Measurements from ENCODE around the gene ALOX5. TPM values are rescaled to one million over a fixed set of nuclear protein-coding genes. Genes with fewer than 3 reads are reported as not detected.

ALOX5 gene
- total RNA-seq, 1 experiment from 2014 or later, result 3.4 TPM

DNA sequence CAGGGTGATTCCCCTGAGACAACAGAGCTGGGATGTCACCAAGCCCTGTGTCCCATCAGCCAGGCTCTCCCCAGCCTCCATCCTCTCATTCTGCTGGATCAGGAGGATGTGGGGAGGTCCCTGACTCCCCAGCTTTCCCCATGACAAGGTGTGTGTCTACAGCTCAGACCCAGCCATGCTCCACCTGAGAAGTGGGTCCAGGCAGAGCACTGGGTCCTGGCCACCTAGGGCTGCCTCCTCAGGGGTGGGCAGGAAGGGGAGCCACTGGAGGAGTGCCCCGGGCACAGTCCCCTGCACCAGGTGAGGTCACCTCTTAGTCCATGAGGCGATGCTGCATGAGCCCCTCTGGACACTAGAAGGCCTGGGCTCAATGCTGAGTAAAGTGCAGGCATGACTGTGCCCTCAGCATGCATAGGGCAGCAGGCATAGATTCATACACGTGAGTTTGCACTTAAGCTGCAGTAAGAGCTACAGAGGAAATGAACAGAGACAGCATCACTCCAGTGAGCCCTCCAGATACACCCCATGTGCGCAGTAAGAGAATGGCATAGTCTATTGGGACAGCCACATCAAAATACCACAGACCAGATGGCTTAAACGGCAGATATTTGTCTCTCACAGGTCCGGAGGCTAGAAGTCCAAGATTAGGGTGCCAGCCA, 48.3 kb downstream of the ALOX5 start:
- ATAC-seq, result no peak
- peaks cover 6% of the 10 kb centered on the region for H3K27me3 Mint-ChIP-seq (ENCODE audit: low read depth)

DNA sequence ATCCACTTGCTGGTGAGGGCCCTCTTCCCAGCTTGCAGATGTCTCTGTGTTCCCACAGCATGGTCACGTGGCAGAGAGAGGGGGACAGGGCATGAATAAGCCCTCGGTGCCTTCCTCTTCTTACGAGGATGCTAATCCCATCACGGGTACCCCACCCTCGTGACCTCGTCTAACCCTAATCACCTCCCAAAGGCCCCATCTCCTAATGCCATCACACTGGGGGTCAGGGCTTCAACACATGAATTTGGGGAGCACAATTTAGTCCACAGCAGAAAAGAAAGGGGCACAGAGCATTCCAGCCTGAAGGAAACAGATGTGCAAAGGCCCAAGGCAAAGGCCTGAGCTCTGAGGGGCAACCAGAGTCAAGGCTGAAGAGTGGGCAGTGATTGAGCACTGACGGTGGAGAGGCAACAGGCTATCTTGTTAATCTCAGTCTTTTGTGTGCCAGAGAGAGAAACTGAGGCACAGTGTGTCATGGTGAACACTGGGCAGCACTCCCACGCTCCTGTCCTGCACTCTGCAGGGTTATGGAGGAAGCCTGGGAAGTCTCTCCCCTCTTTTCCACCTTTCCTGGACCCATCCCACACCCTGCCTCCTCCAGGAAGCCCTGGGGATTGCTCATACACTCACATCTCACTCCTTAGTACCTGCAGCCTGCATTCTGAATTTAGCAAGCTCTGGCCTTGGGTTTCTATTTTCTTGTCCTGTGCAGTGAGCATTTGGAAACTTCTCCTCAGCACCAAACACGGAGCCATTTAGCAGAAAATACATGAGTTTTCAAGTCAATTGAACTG, 49.0 kb downstream of the ALOX5 start:
- peaks cover 22% of the 10 kb centered on the region for H3K4me1 Mint-ChIP-seq
- no peak overlapping the region for H3K27ac Mint-ChIP-seq
- ChIA-PET POLR2A (no interaction called here), CTCF (interaction anchor here (0.6 to 1.7 kb wide), 2 partner anchors 84 to 173 kb away, joined by 4 to 7 read pairs; no protein-coding TSS in a partner anchor)
- H3K36me3 Mint-ChIP-seq, result no peaks in the 10 kb centered on the region
- H3K4me3 Mint-ChIP-seq, result no peak overlapping the region
- no peak for ATAC-seq
- peaks cover 6% of the 10 kb centered on the region for H3K27me3 Mint-ChIP-seq (ENCODE audit: low read depth)
- H3K9me3 Mint-ChIP-seq, result no peaks in the 10 kb centered on the region
- TF ChIP-seq ZNF416 (CRISPR knock-in tag; IDR thresholded peaks at IDR 0.05) (no peak), CREM (CRISPR knock-in tag; IDR thresholded peaks at IDR 0.05) (no peak), GTF2I (CRISPR knock-in tag; conservative IDR thresholded peaks at IDR 0.05) (no peak), ZNF121 (CRISPR knock-in tag; IDR thresholded peaks at IDR 0.05) (no peak), EMX1 (CRISPR knock-in tag; IDR thresholded peaks at IDR 0.05) (no peak), NR3C1 (CRISPR knock-in tag; conservative IDR thresholded peaks at IDR 0.05; ENCODE audit: low read depth) (no peak), SMAD4 (CRISPR knock-in tag; IDR thresholded peaks at IDR 0.05) (no peak)
- TF ChIP-seq, protein P1, sequence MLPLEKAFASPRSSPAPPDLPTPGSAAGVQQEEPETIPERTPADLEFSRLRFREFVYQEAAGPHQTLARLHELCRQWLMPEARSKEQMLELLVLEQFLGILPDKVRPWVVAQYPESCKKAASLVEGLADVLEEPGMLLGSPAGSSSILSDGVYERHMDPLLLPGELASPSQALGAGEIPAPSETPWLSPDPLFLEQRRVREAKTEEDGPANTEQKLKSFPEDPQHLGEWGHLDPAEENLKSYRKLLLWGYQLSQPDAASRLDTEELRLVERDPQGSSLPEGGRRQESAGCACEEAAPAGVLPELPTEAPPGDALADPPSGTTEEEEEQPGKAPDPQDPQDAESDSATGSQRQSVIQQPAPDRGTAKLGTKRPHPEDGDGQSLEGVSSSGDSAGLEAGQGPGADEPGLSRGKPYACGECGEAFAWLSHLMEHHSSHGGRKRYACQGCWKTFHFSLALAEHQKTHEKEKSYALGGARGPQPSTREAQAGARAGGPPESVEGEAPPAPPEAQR (CRISPR knock-in tag; IDR thresholded peaks at IDR 0.05), result no peak
- no peak for DNase-seq (ENCODE audit: low spot score)

More for the DNA sequence above, 48.3 kb downstream of the ALOX5 start:
- CTCF ChIA-PET, result no interaction called here
- TF ChIP-seq TEAD4 (CRISPR knock-in tag; IDR thresholded peaks at IDR 0.05), result no peak
- TF ChIP-seq KAT7 (CRISPR knock-in tag; IDR thresholded peaks at IDR 0.05; ENCODE audit: borderline replicate concordance), result no peak
- no peak for TF ChIP-seq NR3C1 (CRISPR knock-in tag; conservative IDR thresholded peaks at IDR 0.05; ENCODE audit: low read depth)
- POLR2A ChIA-PET, result no interaction called here
- Mint-ChIP-seq H3K9me3 (no peaks in the 10 kb centered on the region), H3K36me3 (no peaks in the 10 kb centered on the region), H3K27ac (no peak overlapping the region), H3K4me1 (peaks cover 18% of the 10 kb centered on the region), H3K4me3 (no peak overlapping the region)
- DNase-seq (ENCODE audit: low spot score), result no peak

DNA sequence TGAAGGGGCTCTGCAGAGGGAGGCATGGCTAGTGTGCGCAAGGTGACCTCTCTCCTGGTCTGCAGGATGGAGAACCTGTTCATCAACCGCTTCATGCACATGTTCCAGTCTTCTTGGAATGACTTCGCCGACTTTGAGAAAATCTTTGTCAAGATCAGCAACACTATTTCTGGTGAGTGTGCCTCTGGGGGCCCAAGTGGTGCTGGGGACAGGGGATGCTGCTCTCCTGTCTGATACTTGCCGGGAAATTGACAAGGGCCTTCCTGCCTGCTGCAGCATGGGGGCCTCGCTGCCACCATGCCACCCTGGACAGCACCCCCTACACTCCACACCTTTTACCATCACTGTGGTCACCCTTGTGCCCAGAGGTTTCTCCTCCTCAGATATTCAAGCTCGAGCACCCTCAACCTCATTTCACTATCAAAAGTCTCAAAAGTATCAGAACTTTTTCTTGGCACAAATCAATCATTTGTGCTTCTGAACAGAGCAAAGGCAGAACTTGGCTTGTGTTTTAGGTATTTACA, 50.0 kb downstream of the ALOX5 start:
- Mint-ChIP-seq H3K4me1 (peaks cover 22% of the 10 kb centered on the region), H3K9me3 (no peaks in the 10 kb centered on the region), H3K36me3 (no peaks in the 10 kb centered on the region), H3K4me3 (no peak overlapping the region), H3K27me3 (ENCODE audit: low read depth) (no peaks in the 10 kb centered on the region; the same call in 1 of the 2 replicates), H3K27ac (no peak overlapping the region)
- no peak for ATAC-seq
- POLR2A ChIA-PET, result no interaction called here
- CTCF ChIA-PET, result interaction anchor here (0.6 to 1.7 kb wide), 2 partner anchors 83 to 174 kb away, joined by 4 to 7 read pairs; no protein-coding TSS in a partner anchor
- TF ChIP-seq, protein P2, sequence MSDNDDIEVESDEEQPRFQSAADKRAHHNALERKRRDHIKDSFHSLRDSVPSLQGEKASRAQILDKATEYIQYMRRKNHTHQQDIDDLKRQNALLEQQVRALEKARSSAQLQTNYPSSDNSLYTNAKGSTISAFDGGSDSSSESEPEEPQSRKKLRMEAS (CRISPR knock-in tag; IDR thresholded peaks at IDR 0.05), result no peak
- TF ChIP-seq MYBL2 (CRISPR knock-in tag; IDR thresholded peaks at IDR 0.05), result no peak
- no peak for TF ChIP-seq MXD4 (CRISPR knock-in tag; IDR thresholded peaks at IDR 0.05; ENCODE audit: borderline replicate concordance)
- TF ChIP-seq, protein P3, sequence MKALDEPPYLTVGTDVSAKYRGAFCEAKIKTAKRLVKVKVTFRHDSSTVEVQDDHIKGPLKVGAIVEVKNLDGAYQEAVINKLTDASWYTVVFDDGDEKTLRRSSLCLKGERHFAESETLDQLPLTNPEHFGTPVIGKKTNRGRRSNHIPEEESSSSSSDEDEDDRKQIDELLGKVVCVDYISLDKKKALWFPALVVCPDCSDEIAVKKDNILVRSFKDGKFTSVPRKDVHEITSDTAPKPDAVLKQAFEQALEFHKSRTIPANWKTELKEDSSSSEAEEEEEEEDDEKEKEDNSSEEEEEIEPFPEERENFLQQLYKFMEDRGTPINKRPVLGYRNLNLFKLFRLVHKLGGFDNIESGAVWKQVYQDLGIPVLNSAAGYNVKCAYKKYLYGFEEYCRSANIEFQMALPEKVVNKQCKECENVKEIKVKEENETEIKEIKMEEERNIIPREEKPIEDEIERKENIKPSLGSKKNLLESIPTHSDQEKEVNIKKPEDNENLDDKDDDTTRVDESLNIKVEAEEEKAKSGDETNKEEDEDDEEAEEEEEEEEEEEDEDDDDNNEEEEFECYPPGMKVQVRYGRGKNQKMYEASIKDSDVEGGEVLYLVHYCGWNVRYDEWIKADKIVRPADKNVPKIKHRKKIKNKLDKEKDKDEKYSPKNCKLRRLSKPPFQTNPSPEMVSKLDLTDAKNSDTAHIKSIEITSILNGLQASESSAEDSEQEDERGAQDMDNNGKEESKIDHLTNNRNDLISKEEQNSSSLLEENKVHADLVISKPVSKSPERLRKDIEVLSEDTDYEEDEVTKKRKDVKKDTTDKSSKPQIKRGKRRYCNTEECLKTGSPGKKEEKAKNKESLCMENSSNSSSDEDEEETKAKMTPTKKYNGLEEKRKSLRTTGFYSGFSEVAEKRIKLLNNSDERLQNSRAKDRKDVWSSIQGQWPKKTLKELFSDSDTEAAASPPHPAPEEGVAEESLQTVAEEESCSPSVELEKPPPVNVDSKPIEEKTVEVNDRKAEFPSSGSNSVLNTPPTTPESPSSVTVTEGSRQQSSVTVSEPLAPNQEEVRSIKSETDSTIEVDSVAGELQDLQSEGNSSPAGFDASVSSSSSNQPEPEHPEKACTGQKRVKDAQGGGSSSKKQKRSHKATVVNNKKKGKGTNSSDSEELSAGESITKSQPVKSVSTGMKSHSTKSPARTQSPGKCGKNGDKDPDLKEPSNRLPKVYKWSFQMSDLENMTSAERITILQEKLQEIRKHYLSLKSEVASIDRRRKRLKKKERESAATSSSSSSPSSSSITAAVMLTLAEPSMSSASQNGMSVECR (CRISPR knock-in tag; IDR thresholded peaks at IDR 0.05; ENCODE audit: borderline replicate concordance), result no peak
- no peak for TF ChIP-seq NR2C2 (CRISPR knock-in tag; IDR thresholded peaks at IDR 0.05)
- no peak for TF ChIP-seq JUN (CRISPR knock-in tag; IDR thresholded peaks at IDR 0.05)
- TF ChIP-seq ELF4 (CRISPR knock-in tag; IDR thresholded peaks at IDR 0.05; ENCODE audit: low read depth), result no peak
- no peak for TF ChIP-seq ZNF396 (CRISPR knock-in tag; IDR thresholded peaks at IDR 0.05; ENCODE audit: borderline replicate concordance)
- DNase-seq (ENCODE audit: low spot score), result no peak

Data from WTC11 (cell line).